GM12864 (cell line): ENCODE measurements around the gene SYT11.
"Not testable (repeated sequence)": the region's sequence is repeated elsewhere in the genome, so short reads cannot be mapped to it uniquely, and the experiment has no call there.

ENCODE experiments used
- DNase-seq: peaks from one replicate; pipeline ENCODE4 v3.0.0-alpha.2; 2011; ENCODE audit warnings: low read depth
- H3K4me3 ChIP-seq: 2 replicates; pipeline ENCODE4 v1.5.1; 2011; ENCODE audit warnings: mild to moderate bottlenecking, low read depth, low read length, control low read depth
- TF ChIP-seq, protein P1 (sequence below): IDR thresholded peaks from 2 replicates; pipeline ENCODE4 v1.5.1; 2011; ENCODE audit warnings: low read depth, mild to moderate bottlenecking, moderate library complexity, low read length, control low read depth, inconsistent platforms; ENCODE audit errors: missing control alignments

Gene SYT11

DNA sequence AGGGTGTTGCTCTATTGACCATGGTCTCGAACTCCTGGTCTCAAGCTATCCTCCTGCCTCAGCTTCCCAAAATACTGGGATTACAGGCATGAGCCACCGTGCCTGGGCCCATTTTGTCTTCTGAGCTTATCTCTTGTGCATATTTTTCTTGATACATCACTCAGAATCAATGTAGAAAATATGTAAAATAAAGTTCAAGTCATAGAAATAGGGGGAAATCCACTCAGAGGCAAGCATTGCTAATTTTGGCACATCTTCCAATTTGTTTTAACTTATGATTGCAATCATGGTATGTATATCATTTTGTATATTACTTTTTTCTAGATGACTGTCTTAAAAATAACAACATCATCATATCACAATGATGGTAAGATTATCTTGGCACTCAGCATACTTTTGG is 30.2 kb downstream of the SYT11 start:
- no peak overlapping the region for H3K4me3 ChIP-seq
- DNase-seq: no peak

DNA sequence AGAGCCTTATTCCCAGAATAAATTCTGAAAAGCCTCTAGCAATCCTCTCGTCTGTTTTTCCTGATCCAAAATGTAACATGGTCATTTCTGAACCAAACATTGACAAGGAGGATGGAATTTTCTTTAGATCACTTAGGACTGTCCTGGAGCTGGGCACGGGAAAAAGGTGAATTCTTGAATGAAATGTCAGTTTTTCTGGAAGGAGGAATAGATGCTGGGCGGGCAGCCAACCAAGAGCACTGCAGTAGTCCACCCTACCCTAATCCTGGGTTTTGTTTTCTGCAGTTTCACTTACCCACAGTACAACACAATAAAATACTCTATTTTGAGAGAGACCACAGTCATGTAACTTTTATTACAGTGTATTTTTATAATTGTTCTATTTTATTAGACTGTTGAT is 30.9 kb downstream of the SYT11 start:
- no peak for DNase-seq
- TF ChIP-seq, protein P1, sequence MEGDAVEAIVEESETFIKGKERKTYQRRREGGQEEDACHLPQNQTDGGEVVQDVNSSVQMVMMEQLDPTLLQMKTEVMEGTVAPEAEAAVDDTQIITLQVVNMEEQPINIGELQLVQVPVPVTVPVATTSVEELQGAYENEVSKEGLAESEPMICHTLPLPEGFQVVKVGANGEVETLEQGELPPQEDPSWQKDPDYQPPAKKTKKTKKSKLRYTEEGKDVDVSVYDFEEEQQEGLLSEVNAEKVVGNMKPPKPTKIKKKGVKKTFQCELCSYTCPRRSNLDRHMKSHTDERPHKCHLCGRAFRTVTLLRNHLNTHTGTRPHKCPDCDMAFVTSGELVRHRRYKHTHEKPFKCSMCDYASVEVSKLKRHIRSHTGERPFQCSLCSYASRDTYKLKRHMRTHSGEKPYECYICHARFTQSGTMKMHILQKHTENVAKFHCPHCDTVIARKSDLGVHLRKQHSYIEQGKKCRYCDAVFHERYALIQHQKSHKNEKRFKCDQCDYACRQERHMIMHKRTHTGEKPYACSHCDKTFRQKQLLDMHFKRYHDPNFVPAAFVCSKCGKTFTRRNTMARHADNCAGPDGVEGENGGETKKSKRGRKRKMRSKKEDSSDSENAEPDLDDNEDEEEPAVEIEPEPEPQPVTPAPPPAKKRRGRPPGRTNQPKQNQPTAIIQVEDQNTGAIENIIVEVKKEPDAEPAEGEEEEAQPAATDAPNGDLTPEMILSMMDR: no peak
- H3K4me3 ChIP-seq: no peak overlapping the region

More for the DNA sequence above, 30.2 kb downstream of the SYT11 start:
- TF ChIP-seq, protein P1: no peak

DNA sequence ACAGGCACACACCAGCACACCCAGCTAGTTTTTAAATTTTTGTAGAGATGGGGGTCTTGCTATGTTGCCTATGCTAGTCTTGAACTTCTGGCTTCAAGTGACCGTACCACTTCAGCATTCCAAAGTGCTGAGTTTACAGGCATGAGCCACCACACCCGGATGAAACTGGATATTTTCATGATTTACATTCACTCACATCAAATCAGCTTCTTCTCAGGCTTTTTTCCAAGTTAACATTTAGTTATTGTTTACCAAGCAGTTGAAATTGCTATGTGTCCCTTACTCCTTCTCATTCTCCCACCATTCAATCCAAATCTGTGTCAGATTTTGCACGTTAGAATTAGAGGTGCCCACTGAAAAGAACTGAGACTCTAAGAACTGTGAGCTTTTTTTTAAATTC is 33.4 kb downstream of the SYT11 start:
- no peak overlapping the region for H3K4me3 ChIP-seq
- DNase-seq: no peak
- TF ChIP-seq, protein P1: no peak

DNA sequence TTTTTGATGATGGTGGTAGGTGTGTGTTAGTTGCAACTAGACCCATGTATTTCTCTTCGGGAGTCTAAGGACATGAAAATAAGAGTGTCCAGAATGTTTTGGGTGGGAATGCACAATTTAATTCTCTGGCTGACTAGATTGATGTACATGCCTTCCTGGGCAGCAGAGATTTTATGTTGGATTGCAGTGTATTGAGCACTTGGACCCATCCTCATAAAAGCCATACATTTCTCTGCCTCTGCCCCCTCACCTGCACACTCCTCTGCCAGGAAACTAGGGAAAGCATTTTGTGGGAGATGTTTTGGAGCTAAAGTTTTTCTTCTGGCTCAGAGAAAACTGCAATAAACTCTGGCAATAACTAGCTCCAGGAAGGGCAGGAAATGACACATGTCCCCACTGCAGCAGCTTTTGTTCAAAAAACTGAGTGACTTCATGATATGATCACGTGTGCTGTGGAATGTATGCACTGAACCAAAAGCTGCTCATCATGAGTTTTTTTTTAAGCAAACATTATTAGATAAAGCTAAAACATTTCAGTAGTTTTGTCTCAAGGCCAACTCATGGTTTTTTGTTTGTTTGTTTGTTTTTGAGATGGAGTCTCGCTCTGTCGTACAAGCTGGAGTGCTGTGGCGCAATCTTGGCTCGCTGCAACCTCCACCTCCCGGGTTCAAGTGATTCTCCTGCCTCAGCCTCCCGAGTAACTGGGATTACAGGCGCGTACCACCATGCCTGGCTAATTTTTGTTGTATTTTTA is 34.2 kb downstream of the SYT11 start:
- TF ChIP-seq, protein P1: no peak
- no peak overlapping the region for H3K4me3 ChIP-seq
- no peak for DNase-seq

DNA sequence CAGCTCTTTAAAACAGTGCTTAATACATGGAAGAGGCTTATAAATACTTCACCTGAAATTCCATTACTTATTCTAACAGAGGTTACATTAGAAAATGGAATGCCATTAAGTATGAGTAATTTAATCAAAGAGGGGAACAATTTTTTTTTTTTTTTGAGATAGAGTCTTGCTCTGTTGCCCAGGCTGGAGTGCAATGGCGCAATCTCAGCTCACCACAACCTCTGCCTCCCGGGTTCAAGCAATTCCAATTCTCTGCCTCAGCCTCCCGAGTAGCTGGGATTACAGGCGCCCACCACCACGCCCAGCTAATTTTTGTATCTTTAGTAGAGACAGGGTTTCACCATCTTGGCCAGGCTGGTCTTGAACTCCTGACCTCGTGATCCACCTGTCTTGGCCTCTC is 36.2 kb downstream of the SYT11 start:
- DNase-seq, H3K4me3 ChIP-seq: not testable (repeated sequence)

DNA sequence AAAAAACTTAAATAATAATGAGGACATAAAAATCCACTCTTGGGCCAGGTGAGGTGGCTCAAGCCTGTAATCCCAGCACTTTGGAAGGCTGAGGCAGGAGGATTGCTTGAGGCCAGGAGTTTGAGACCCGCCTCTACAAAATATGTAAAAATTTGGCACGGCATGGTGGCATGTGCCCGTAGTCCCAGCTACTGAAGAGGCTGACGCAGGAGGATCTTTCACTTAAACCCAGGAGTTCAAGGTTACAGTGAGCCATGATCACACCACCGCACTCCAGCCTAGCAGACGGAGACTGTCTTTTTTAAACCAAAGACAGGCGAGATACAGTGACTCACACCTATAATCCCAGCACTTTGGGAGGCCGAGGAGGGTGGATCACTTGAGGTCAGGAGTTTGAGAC is 37.1 kb downstream of the SYT11 start:
- H3K4me3 ChIP-seq, DNase-seq: not testable (repeated sequence)

DNA sequence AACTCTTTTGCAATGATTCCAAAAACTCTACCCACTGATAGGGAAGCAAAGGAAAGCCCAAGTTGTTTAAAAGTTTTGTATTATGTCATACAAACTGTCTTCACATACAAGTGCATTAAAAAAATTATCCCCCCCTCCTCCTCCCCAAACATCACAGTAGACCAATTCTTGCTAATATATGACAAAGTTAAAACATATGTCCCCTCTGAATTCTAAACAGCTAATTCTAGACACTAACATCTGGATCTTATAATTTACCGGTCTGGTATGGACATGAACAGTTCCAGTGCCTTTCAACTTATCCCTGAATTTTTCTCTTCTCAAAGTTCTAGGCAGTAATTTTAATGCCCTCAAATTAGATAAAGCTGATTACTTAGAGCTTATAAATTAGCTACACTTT is 38.4 kb downstream of the SYT11 start:
- DNase-seq: no peak
- H3K4me3 ChIP-seq: no peak overlapping the region
- TF ChIP-seq, protein P1: no peak

DNA sequence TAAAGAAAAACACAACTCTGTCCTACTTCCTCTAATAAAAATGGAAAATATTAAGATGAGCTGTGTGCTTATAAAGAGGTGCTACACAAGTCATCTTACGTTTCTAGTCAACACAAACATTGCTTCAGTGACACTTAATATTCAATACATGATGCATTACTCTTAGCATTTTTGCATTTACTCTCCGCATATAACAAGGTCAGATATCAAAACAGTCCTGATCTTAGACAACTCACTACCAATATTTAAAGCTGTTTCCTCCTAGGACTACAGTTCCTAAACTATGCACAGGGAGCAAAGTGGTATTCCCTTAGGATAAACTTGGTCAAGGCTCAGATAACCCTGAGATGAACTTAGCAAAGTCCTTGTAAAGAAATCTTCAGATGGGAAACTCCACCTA is 39.5 kb downstream of the SYT11 start:
- H3K4me3 ChIP-seq: no peak overlapping the region
- DNase-seq: no peak
- TF ChIP-seq, protein P1: no peak
